ENCODE data around the gene TRIB2. TPM values are rescaled to one million over a fixed set of nuclear protein-coding genes. Genes with fewer than 3 reads are reported as not detected.

The TRIB2 gene
- total and polyA plus RNA-seq, 11 donors, result 31.2 to 140 (median 41.4) TPM

DNA sequence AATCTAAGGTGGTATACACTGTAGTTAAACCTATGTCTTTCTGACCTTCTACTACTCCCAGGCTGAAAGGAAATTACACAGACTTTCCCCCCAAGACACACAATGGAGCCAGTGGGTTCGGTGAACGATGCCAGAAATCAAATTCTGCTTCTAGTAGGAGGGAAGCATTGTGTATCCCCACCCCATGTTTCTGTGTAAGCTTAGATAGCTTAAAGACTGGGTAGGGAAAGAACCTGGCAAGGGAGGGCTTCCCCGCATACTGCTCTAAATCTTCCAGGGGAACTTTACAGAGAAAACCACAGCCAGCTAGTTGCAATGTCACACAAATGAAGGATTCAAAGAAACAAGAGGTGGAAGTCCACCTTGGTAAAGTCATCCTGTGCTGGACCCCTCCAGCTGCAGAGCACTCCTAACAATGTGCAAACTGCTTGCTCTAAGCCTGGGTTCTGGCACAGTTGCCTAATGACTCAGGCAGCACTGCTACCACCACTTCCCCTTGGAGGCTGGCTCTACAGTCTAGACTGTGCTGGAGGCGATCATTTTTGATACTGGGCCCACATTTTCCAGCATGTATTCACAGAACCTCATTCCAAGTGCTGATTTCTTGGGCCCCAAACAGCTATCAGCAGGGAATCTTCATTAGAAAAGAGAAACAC is 47.5 kb downstream of the TRIB2 start:
- Histone ChIP-seq H3K9me3 (peaks cover 0 to 10% (median 0%) of the 10 kb centered on the region in 12 donors), H3K4me1 (peaks cover 0 to 20% (median 2%) of the 10 kb centered on the region in 12 donors), H3K36me3 (no peaks in the 10 kb centered on the region), H3K27ac (peak overlapping the region in 7 of 12 donors; percentile 9 to 35 (median 23)), H3K4me3 (no peak overlapping the region), H3K27me3 (no peaks in the 10 kb centered on the region)
- DNase-seq, result peak in 1 of 5 donors; percentile 71
- peak in 3 of 4 donors; percentile 55 to 79 (median 72) for ATAC-seq
- 52 to 82% (median 72%) methylated on average over 4 of the region's 4 CpGs for WGBS, 4 donors
- TF ChIP-seq POLR2A (IDR thresholded peaks at IDR 0.05), result no peak
- no peak for TF ChIP-seq CTCF (IDR thresholded peaks at IDR 0.05)
- intact Hi-C loops (cut with DNase I), result no loop called here

DNA sequence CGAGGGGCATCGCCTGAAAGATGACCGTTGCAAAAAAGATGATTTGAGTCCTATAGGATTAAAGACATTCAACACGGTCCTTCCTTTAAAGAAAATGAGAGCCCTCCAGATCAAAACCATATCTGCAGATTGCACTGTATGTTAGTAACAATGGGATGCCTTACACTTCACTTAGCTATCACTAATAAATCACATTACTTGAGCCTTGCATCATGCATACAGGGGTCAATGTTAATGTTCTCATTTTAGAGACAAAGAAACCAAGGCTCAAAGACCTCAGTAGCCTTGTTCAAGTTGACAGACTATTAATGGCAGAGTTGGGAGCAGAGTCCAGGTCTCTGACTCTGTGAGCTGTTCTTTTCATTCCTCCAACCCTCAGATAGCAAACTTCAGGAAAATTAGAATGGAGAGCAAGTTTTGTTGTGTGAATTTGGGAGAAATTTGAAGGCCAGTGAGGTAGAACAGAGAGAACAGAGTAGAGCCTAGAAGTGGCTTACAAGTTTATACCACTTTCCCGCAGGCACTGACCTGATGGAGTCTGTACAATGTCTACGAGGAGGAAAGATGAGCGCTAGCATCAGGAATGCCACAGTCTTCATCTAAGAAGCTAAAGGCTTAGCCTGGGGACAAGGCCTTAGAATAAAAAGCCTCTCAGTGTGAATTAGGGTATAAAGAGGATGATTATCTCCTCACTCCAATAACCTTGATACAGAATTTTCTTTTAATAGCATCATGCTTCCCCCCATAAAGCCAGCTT is 48.3 kb downstream of the TRIB2 start:
- Histone ChIP-seq H3K4me3 (no peak overlapping the region), H3K27ac (peak overlapping the region in 2 of 12 donors; percentile 27 to 32), H3K36me3 (no peaks in the 10 kb centered on the region), H3K27me3 (peaks cover 0 to 3% (median 0%) of the 10 kb centered on the region in 9 donors), H3K9me3 (peaks cover 0 to 10% (median 0%) of the 10 kb centered on the region in 12 donors), H3K4me1 (peaks cover 0 to 21% (median 2%) of the 10 kb centered on the region in 12 donors)
- no peak for DNase-seq
- WGBS, 4 donors, result 83 to 92% (median 86%) methylated on average over 7 of the region's 7 CpGs
- no peak for TF ChIP-seq POLR2A (IDR thresholded peaks at IDR 0.05)
- TF ChIP-seq CTCF (IDR thresholded peaks at IDR 0.05), result no peak
- ATAC-seq, result no peak
- intact Hi-C loops (cut with DNase I), result no loop called here

- Histone ChIP-seq H3K36me3 (no peaks in the 10 kb centered on the region), H3K27me3 (peaks cover 0 to 3% (median 0%) of the 10 kb centered on the region in 9 donors), H3K4me1 (peaks cover 0 to 24% (median 2%) of the 10 kb centered on the region in 12 donors), H3K9me3 (peaks cover 0 to 10% (median 0%) of the 10 kb centered on the region in 12 donors), H3K4me3 (no peak overlapping the region), H3K27ac (peak overlapping the region in 2 of 12 donors; percentile 2 to 24)
- DNase-seq, result peak in 3 of 5 donors; percentile 35 to 55 (median 42)
- intact Hi-C loops (cut with DNase I), result no loop called here
- TF ChIP-seq CTCF (IDR thresholded peaks at IDR 0.05) (no peak), POLR2A (IDR thresholded peaks at IDR 0.05) (no peak)
- ATAC-seq, result peak in 1 of 4 donors; percentile 57
- 67 to 84% (median 79%) methylated on average over 10 to 12 of the region's 12 CpGs for WGBS, 4 donors
Observed at GRCh38 chr2:12766421-12766879, 49.7 kb downstream of the TRIB2 start.

DNA sequence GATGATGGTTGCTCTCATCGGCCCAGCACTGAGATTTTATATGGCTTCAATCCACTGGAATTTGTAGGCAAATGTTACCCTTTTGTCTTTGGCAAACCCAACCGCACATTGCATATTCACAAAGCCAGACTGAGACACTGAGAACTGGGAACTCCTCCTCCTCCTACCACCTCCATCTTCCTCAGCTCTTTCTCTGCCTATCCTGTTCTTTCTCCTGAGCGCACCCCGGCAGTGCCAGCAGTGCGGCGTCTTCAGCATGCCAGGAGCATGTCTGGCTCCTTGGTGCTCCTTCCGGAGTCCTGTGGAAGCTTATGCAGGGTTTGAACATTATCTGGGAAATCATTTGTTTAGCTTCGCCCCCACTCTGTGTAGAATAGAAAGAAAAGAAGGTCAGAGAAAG is 50.8 kb downstream of the TRIB2 start:
- Histone ChIP-seq H3K27ac (peak overlapping the region in 1 of 12 donors; percentile 24), H3K36me3 (no peaks in the 10 kb centered on the region), H3K4me3 (no peak overlapping the region), H3K4me1 (peaks cover 0 to 24% (median 2%) of the 10 kb centered on the region in 12 donors), H3K27me3 (peaks cover 0 to 3% (median 0%) of the 10 kb centered on the region in 9 donors), H3K9me3 (peaks cover 0 to 10% (median 0%) of the 10 kb centered on the region in 12 donors)
- no peak for DNase-seq
- intact Hi-C loops (cut with DNase I), result no loop called here
- TF ChIP-seq POLR2A (IDR thresholded peaks at IDR 0.05), result no peak
- no peak for TF ChIP-seq CTCF (IDR thresholded peaks at IDR 0.05)
- WGBS, 4 donors, result 92 to 99% (median 96%) methylated on average over 8 of the region's 8 CpGs
- no peak for ATAC-seq
